ENCODE measurements around the gene PPRC1.

DNA sequence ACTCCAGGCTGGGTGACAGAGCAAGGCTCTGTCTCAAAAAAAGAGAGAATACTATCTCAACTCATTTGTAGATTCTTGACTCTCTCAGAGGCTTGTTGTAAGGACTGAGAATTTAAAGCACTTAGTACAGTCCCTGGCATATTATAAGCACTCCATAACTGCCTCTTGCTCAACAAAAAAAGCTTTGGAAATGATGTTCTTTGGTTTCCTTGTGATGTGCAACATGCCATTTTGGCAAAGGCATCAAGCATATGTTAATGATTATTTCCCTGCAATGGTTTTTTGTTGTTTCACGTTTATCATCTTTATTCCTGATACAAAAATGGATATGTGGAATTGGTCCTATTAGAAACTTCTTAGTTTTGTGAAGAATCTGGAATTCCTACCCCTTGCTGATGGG is 35.0 kb downstream of the PPRC1 start:
- no peak for TF ChIP-seq POLR2A (IDR thresholded peaks at IDR 0.05; ENCODE audit: low read depth, low read length)
- TF ChIP-seq, protein P1, sequence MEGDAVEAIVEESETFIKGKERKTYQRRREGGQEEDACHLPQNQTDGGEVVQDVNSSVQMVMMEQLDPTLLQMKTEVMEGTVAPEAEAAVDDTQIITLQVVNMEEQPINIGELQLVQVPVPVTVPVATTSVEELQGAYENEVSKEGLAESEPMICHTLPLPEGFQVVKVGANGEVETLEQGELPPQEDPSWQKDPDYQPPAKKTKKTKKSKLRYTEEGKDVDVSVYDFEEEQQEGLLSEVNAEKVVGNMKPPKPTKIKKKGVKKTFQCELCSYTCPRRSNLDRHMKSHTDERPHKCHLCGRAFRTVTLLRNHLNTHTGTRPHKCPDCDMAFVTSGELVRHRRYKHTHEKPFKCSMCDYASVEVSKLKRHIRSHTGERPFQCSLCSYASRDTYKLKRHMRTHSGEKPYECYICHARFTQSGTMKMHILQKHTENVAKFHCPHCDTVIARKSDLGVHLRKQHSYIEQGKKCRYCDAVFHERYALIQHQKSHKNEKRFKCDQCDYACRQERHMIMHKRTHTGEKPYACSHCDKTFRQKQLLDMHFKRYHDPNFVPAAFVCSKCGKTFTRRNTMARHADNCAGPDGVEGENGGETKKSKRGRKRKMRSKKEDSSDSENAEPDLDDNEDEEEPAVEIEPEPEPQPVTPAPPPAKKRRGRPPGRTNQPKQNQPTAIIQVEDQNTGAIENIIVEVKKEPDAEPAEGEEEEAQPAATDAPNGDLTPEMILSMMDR (IDR thresholded peaks at IDR 0.05; ENCODE audit: extremely low read depth in 1 of 2, insufficient read depth in 1 of 2, low read depth in 1 of 2, low read length in 2 of 2): no peak

Measured in endothelial cell of umbilical vein (primary cell).